GM10266 (cell line): Measurements from ENCODE around the gene TM9SF4.

Experiments used
- DNase-seq: peaks from one replicate; pipeline ENCODE4 v3.0.0; 2012; ENCODE audit errors: extremely low spot score
- CTCF ChIP-seq: IDR thresholded peaks from 2 replicates; pipeline ENCODE4 v1.5.1; 2012; ENCODE audit warnings: mild to moderate bottlenecking, low read depth; ENCODE audit not compliant: control insufficient read depth, insufficient read depth; ENCODE audit errors: missing control alignments

Gene TM9SF4

GRCh38 chr20:32109392-32110172 is at the start of gene TM9SF4:
TM9SF4 (plus strand) TSS chr20:32109714; CDS start chr20:32109741, 27 bp downstream.
- peak; percentile 90 for DNase-seq
- no peak for TF ChIP-seq CTCF

- no peak for TF ChIP-seq CTCF
- peak; percentile 45 for DNase-seq
These were observed 46.7 kb upstream of the TM9SF4 start for GRCh38 chr20:32062776-32063170.

- TF ChIP-seq CTCF: no peak
- no peak for DNase-seq
These were observed 45.8 kb upstream of the TM9SF4 start for GRCh38 chr20:32063695-32064094.

DNA sequence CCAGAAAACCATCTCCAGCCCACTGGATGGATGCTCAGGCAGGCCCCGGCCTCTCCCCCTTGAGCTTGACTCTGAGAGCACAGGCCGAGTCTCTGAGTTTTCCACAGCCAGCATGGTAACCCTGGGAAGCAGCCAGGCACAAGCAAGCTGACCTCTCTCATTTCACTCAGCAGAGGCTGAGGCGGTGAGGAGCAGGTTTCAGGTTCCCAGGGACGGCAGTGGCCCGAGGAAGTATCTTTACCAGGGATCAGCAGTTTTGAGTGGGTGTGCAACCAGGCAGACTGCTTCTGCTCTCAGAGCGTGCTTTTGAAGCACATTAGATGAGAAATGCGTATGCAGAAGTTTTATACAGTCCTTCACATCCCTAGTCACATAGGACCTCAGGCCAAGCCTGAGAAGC is 44.8 kb upstream of the TM9SF4 start:
- TF ChIP-seq CTCF: no peak
- DNase-seq: peak; percentile 70

DNA sequence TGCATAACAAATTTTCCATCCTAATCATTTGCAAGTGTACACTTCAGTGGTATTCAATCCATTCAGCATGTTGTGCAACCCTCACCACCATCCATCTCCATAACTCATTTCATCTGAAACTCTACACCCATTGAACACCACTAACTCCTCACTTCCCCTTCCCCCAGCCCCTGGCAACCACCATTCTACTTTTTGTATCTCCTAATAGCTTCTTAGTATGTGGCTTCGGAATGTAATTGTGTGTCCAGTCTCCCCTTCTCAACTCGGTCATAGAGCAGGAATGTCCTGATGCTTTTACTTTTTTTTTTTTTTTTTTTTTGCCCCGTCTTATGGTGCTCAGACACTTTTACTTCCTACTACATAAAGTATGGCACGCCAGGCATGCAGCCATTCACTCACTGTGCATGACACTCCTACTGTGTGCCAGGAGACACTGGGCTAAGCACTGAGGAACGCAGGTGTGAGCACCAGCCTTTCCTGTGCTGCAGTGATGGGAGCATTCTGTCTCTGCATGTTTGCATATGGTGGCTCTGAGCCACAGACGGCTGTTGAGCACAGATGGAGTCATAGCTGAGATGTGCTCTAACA is 42.2 kb upstream of the TM9SF4 start:
- no peak for DNase-seq
- TF ChIP-seq CTCF: no peak

DNA sequence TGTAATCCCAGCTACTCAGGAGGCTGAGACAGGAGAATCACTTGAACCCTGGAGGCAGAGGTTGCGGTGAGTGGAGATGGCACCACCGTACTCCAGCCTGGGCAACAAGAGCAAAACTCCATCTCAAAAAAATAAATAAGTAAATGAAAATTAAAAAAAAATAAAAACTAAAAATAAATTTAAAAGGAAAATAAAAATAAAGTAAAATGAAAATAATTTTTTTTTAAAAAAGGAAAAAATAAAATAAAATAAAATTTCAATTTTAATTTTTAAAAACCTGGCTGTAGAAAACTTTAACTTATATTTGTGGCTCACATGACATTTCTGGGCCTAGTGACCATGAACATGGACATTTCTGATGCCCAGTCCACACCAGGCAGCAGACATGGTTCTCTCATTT is 41.3 kb upstream of the TM9SF4 start:
- no peak for TF ChIP-seq CTCF
- no peak for DNase-seq

DNA sequence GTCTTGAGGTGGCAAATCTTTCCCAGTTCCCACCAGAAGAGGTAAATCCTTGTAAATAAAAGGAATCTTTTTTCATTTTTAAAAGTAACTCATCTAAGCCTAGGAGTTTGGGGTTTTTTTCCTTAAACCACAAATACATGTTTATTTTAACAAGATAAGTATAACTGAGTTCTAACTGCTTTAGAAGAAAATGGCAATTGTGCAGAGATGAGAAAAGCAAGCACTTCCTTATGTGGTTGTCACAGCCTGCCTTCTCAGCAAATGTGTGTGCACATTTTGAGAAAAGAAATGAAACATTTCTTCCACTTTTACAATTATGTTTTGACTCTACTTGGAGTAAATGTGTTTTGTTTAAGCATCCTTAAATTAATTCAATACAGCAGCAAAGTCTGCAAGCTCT is 39.8 kb upstream of the TM9SF4 start:
- TF ChIP-seq CTCF: no peak
- no peak for DNase-seq
